Measurements from ENCODE around the gene JPT1. TPM values are rescaled to one million over a fixed set of nuclear protein-coding genes. Genes with fewer than 3 reads are reported as not detected.

Gene JPT1
- total RNA-seq, 1 donor from 2014 or later = 109 TPM

GRCh38 chr17:75124041-75124818 is 30.1 kb downstream of the JPT1 start:
- H3K27me3 ChIP-seq (ENCODE audit: control insufficient read depth in 3 of 3, insufficient read depth in 3 of 3, low read length in 3 of 3) = no peaks in the 10 kb centered on the region
- H3K27ac ChIP-seq (ENCODE audit: low read depth, low read length) = no peak overlapping the region
- no peak overlapping the region for H3K9ac ChIP-seq (ENCODE audit: low read depth in 1 of 3, low read length in 3 of 3)
- H3K4me3 ChIP-seq (ENCODE audit: low read length in 3 of 3) = no peak overlapping the region
- no peaks in the 10 kb centered on the region for H3K9me3 ChIP-seq (ENCODE audit: control insufficient read depth in 3 of 3, low read length in 3 of 3)
- H3K4me1 ChIP-seq (ENCODE audit: control insufficient read depth in 3 of 3, insufficient read depth in 3 of 3, low read length in 3 of 3) = peaks cover 4 to 19% (median 6%) of the 10 kb centered on the region in 3 donors
- H3K36me3 ChIP-seq (ENCODE audit: control insufficient read depth in 3 of 3, insufficient read depth in 3 of 3, low read length in 3 of 3) = peaks cover 0 to 6% (median 3%) of the 10 kb centered on the region in 3 donors

DNA sequence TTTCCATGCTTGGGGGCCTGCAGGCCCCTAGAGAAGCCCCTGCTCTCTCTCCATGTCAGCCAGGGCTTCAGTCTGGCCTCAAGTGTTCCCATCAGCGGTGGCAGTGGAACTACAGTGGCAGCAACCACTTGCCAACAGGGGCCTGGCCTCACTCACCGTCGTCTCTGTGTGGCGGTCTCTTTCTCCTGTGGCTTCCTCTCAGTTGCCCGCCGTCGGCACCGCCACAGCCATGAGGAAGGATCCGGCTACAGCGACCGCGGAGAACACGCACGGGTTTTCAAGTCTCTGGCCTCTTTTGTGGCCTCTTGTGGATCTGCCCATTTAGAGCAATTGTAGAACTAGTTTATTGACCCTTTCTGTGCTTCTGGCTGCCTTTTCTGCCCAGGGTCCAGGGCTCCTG is 36.0 kb downstream of the JPT1 start:
- H3K27ac ChIP-seq (ENCODE audit: low read depth, low read length) = no peak overlapping the region
- no peaks in the 10 kb centered on the region for H3K9me3 ChIP-seq (ENCODE audit: control insufficient read depth in 3 of 3, low read length in 3 of 3)
- H3K4me1 ChIP-seq (ENCODE audit: control insufficient read depth in 3 of 3, insufficient read depth in 3 of 3, low read length in 3 of 3) = peaks cover 9 to 15% (median 13%) of the 10 kb centered on the region in 3 donors
- H3K27me3 ChIP-seq (ENCODE audit: control insufficient read depth in 3 of 3, insufficient read depth in 3 of 3, low read length in 3 of 3) = no peaks in the 10 kb centered on the region
- H3K9ac ChIP-seq (ENCODE audit: low read depth in 1 of 3, low read length in 3 of 3) = no peak overlapping the region
- H3K36me3 ChIP-seq (ENCODE audit: control insufficient read depth in 3 of 3, insufficient read depth in 3 of 3, low read length in 3 of 3) = peaks cover 3 to 9% (median 4%) of the 10 kb centered on the region in 3 donors
- no peak overlapping the region for H3K4me3 ChIP-seq (ENCODE audit: low read length in 3 of 3)

DNA sequence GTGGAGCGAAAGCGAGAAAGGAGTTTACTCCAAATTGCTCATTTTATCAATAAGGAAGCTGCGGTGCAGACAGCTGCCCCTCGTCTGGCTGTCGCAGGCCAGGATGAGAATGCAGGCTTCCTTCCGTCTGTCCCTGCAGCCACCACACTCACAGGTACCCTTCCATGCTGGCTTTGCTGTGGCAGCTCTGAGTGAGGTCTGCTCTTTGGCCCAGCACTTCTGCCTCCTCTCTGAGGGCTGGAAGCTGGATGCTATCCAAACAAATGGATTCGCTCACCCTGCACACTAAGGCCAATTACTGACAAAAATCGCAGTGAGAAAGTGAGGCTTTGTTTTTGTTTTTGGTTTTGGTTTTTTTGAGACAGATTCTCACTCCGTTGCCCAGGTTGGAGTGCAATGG is 37.6 kb downstream of the JPT1 start:
- no peaks in the 10 kb centered on the region for H3K27me3 ChIP-seq (ENCODE audit: control insufficient read depth in 3 of 3, insufficient read depth in 3 of 3, low read length in 3 of 3)
- peaks cover 3 to 9% (median 6%) of the 10 kb centered on the region in 3 donors for H3K36me3 ChIP-seq (ENCODE audit: control insufficient read depth in 3 of 3, insufficient read depth in 3 of 3, low read length in 3 of 3)
- H3K9me3 ChIP-seq (ENCODE audit: control insufficient read depth in 3 of 3, low read length in 3 of 3) = no peaks in the 10 kb centered on the region
- H3K27ac ChIP-seq (ENCODE audit: low read depth, low read length) = no peak overlapping the region
- H3K9ac ChIP-seq (ENCODE audit: low read depth in 1 of 3, low read length in 3 of 3) = no peak overlapping the region
- H3K4me1 ChIP-seq (ENCODE audit: control insufficient read depth in 3 of 3, insufficient read depth in 3 of 3, low read length in 3 of 3) = peaks cover 13 to 15% (median 14%) of the 10 kb centered on the region in 3 donors
- no peak overlapping the region for H3K4me3 ChIP-seq (ENCODE audit: low read length in 3 of 3)

- no peak overlapping the region for H3K4me3 ChIP-seq (ENCODE audit: low read length in 3 of 3)
- no peaks in the 10 kb centered on the region for H3K9me3 ChIP-seq (ENCODE audit: control insufficient read depth in 3 of 3, low read length in 3 of 3)
- H3K9ac ChIP-seq (ENCODE audit: low read depth in 1 of 3, low read length in 3 of 3) = peak overlapping the region in 1 of 3 donors; percentile 16
- peaks cover 3 to 6% (median 5%) of the 10 kb centered on the region in 3 donors for H3K36me3 ChIP-seq (ENCODE audit: control insufficient read depth in 3 of 3, insufficient read depth in 3 of 3, low read length in 3 of 3)
- H3K27ac ChIP-seq (ENCODE audit: low read depth, low read length) = no peak overlapping the region
- no peaks in the 10 kb centered on the region for H3K27me3 ChIP-seq (ENCODE audit: control insufficient read depth in 3 of 3, insufficient read depth in 3 of 3, low read length in 3 of 3)
- peaks cover 15 to 18% (median 16%) of the 10 kb centered on the region in 3 donors for H3K4me1 ChIP-seq (ENCODE audit: control insufficient read depth in 3 of 3, insufficient read depth in 3 of 3, low read length in 3 of 3)
Observed at GRCh38 chr17:75115555-75115954, 38.8 kb downstream of the JPT1 start.

GRCh38 chr17:75114552-75115314 is 39.6 kb downstream of the JPT1 start:
- Histone ChIP-seq H3K36me3 (ENCODE audit: control insufficient read depth in 3 of 3, insufficient read depth in 3 of 3, low read length in 3 of 3) (peaks cover 3 to 6% (median 3%) of the 10 kb centered on the region in 3 donors), H3K4me1 (ENCODE audit: control insufficient read depth in 3 of 3, insufficient read depth in 3 of 3, low read length in 3 of 3) (peaks cover 17 to 22% (median 20%) of the 10 kb centered on the region in 3 donors), H3K4me3 (ENCODE audit: low read length in 3 of 3) (peak overlapping the region; percentile 70 to 83 (median 81)), H3K9ac (ENCODE audit: low read depth in 1 of 3, low read length in 3 of 3) (peak overlapping the region; percentile 58 to 89 (median 84)), H3K27me3 (ENCODE audit: control insufficient read depth in 3 of 3, insufficient read depth in 3 of 3, low read length in 3 of 3) (no peaks in the 10 kb centered on the region), H3K9me3 (ENCODE audit: control insufficient read depth in 3 of 3, low read length in 3 of 3) (no peaks in the 10 kb centered on the region), H3K27ac (ENCODE audit: low read depth, low read length) (peak overlapping the region; percentile 59)

GRCh38 chr17:75113798-75114551 is 40.3 kb downstream of the JPT1 start:
- Histone ChIP-seq H3K27ac (ENCODE audit: low read depth, low read length) (peak overlapping the region; percentile 59), H3K9me3 (ENCODE audit: control insufficient read depth in 3 of 3, low read length in 3 of 3) (no peaks in the 10 kb centered on the region), H3K27me3 (ENCODE audit: control insufficient read depth in 3 of 3, insufficient read depth in 3 of 3, low read length in 3 of 3) (no peaks in the 10 kb centered on the region), H3K4me1 (ENCODE audit: control insufficient read depth in 3 of 3, insufficient read depth in 3 of 3, low read length in 3 of 3) (peaks cover 23 to 29% (median 26%) of the 10 kb centered on the region in 3 donors), H3K36me3 (ENCODE audit: control insufficient read depth in 3 of 3, insufficient read depth in 3 of 3, low read length in 3 of 3) (peaks cover 3 to 6% (median 3%) of the 10 kb centered on the region in 3 donors), H3K4me3 (ENCODE audit: low read length in 3 of 3) (peak overlapping the region; percentile 70 to 83 (median 81)), H3K9ac (ENCODE audit: low read depth in 1 of 3, low read length in 3 of 3) (peak overlapping the region; percentile 58 to 89 (median 84))

DNA sequence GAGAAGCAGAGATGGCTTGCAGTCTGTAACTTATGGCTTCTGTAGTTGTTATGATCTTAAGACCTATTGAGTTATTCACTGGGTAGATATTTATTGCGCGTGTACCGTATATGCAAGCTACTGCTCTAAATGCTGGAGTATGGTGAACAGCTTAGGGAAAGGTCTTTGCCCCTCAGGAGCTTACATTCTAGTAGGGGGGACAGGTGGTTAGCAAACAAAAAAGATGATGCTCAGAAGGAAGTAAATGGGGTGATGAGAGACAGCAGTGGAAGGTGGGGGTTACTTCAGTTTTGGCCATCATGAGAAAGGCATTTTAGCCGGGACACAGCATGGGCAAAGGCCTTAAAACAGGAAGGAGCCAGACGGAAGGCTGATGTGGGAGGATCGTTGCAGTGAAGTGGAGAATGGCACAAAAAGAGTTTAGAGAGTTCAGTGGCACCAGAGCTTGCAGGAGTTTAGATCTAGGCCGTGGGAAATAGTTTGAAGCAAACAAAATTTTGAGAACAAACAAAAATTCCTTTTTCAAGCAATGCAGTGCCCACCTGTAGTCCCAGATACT is 42.5 kb downstream of the JPT1 start:
- H3K4me1 ChIP-seq (ENCODE audit: control insufficient read depth in 3 of 3, insufficient read depth in 3 of 3, low read length in 3 of 3) = peaks cover 25 to 30% (median 27%) of the 10 kb centered on the region in 3 donors
- H3K27me3 ChIP-seq (ENCODE audit: control insufficient read depth in 3 of 3, insufficient read depth in 3 of 3, low read length in 3 of 3) = no peaks in the 10 kb centered on the region
- no peak overlapping the region for H3K9ac ChIP-seq (ENCODE audit: low read depth in 1 of 3, low read length in 3 of 3)

DNA sequence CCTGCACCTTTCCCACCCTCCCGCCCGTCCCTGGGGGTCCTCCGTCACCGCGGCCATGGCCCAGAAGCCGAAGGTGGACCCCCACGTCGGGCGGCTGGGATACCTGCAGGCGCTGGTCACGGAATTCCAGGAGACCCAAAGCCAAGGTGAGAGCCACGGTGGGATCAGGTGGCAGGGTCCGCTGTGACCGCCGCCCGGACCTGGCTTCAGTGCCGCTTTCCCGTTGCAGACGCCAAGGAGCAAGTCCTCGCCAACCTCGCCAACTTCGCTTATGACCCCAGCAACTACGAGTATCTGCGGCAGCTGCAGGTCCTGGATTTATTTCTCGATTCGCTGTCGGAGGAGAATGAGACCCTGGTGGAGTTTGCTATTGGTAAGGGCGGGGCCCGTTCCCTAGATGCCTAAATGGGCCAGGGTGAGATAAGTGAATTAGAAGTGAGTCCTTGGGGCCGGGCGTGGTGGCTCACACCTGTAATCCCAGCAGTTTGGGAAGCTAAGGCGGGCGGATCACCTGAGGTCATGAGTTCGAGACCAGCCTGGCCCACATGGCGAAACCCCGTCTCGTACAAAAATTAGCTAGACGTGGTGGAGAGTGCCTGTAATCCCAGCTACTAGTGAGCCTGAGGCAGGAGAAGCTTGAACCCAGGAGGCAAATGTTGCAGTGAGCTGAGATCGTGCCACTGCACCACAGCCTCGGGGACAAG is 43.9 kb downstream of the JPT1 start:
- Histone ChIP-seq H3K4me1 (ENCODE audit: control insufficient read depth in 3 of 3, insufficient read depth in 3 of 3, low read length in 3 of 3) (peaks cover 22 to 30% (median 27%) of the 10 kb centered on the region in 3 donors), H3K9me3 (ENCODE audit: control insufficient read depth in 3 of 3, low read length in 3 of 3) (no peaks in the 10 kb centered on the region), H3K27me3 (ENCODE audit: control insufficient read depth in 3 of 3, insufficient read depth in 3 of 3, low read length in 3 of 3) (no peaks in the 10 kb centered on the region), H3K36me3 (ENCODE audit: control insufficient read depth in 3 of 3, insufficient read depth in 3 of 3, low read length in 3 of 3) (peaks cover 0 to 2% (median 0%) of the 10 kb centered on the region in 3 donors), H3K4me3 (ENCODE audit: low read length in 3 of 3) (peak overlapping the region; percentile 75 to 85 (median 84)), H3K27ac (ENCODE audit: low read depth, low read length) (no peak overlapping the region), H3K9ac (ENCODE audit: low read depth in 1 of 3, low read length in 3 of 3) (peak overlapping the region; percentile 75 to 84 (median 81))

More for the DNA sequence above, 42.5 kb downstream of the JPT1 start:
- peaks cover 3 to 5% (median 3%) of the 10 kb centered on the region in 3 donors for H3K36me3 ChIP-seq (ENCODE audit: control insufficient read depth in 3 of 3, insufficient read depth in 3 of 3, low read length in 3 of 3)
- no peaks in the 10 kb centered on the region for H3K9me3 ChIP-seq (ENCODE audit: control insufficient read depth in 3 of 3, low read length in 3 of 3)
- H3K4me3 ChIP-seq (ENCODE audit: low read length in 3 of 3) = no peak overlapping the region
- H3K27ac ChIP-seq (ENCODE audit: low read depth, low read length) = no peak overlapping the region

Data from skeletal muscle tissue (tissue), 4 donors.